Subcutaneous adipose tissue (tissue), 4 donors: ENCODE results near the gene PHF20. TPM values are rescaled to one million over a fixed set of nuclear protein-coding genes. Genes with fewer than 3 reads are reported as not detected.

ENCODE experiments used
- CTCF ChIP-seq: fragments of 450-650 bp; IDR thresholded peaks from one replicate; pipeline ENCODE4 v1.5.1; 2016; ENCODE audit warnings: low read depth, mild to moderate bottlenecking, control low read depth, antibody characterized with exemption, moderate library complexity
- total RNA-seq, 4 donors: library from RNA; depleted of rRNA; stranded (reverse); fragments of >200 nt; gene quantifications; one replicate each; pipeline ENCODE4 v1.1.0, GENCODE V29; 2016

PHF20 gene
- total RNA-seq, 4 donors from 2014 or later: 35.5 to 61.6 (median 44.5) TPM

GRCh38 chr20:35956616-35957015, 184.8 kb downstream of the PHF20 start:
- TF ChIP-seq CTCF: no peak

- TF ChIP-seq CTCF: no peak
Measured at GRCh38 chr20:35963878-35964277, 192.1 kb downstream of the PHF20 start.

GRCh38 chr20:35967979-35968640, 196.3 kb downstream of the PHF20 start, which contains the start of gene CNBD2:
CNBD2 (plus strand) TSS chr20:35968590; CDS start chr20:35968763, 173 bp downstream.
- no peak for TF ChIP-seq CTCF

DNA sequence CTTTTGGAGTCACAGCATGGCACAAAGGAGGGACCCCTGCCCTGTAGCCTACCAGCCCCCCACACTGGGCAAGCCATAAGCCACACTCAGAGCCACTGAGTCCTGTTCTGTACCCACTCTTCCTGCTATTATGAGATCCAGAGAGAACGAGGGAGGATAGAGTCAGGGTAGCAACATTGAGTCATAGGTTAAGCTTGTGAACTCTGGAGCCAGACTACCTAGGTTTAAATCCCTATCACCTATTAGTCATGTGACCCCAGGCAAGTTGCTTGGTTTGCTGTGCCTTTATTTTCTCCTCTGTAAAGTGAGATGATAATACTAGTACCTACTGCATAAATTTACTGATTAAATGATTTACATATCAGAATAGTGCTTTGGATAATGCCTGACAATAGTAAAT, 197.1 kb downstream of the PHF20 start:
- TF ChIP-seq CTCF: no peak

- no peak for TF ChIP-seq CTCF
Measured at GRCh38 chr20:35971981-35972380, 200.2 kb downstream of the PHF20 start.

DNA sequence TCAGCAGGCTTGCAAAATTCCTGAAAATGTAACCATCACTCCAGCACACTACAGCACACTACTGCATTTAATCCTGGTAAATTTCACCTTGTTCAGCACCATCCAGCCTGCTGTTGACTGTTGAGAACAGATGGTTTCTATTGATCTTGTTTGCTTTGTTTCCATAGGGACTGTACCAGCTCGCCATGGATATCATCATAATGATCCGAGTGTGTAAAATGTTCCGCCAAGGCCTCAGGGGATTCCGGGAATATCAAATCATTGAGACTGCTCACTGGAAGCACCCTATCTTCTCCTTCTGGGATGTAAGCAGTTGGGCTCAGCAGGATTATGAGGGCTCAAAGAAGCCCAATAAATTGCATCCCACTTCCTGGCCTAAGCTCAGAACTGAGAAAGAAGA, 200.6 kb downstream of the PHF20 start:
- no peak for TF ChIP-seq CTCF

DNA sequence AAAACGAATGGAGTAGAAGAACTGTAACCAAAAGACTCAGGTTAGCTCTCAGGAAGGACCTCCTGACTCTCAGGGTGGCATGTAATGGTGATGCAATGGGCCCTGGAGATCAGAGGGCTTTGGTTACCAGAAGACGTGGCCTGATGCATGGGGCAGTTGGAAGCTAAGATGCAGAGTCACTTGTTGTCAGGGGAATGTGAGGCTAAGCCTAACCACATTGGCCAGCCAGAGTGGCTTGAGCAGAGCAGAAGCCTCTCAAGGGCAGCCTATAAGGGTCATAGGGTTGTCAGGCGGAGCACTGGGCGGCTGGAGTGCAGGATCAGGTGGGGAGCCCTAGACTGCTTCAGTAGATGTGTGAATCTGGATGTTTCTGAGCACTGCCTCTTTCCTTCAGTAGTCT, 202.4 kb downstream of the PHF20 start:
- no peak for TF ChIP-seq CTCF
